Renal cortex interstitium (tissue), 11 donors: Measurements from ENCODE around the gene IFNG. TPM values are rescaled to one million over a fixed set of nuclear protein-coding genes. Genes with fewer than 3 reads are reported as not detected.

Experiments
- DNase-seq, 11 donors: peaks; one replicate each; pipeline ENCODE4 v3.0.0-alpha.2; 2013; ENCODE audit warnings: low read depth in 9 of 11, low spot score in 4 of 11; ENCODE audit errors: extremely low read depth in 1 of 11
- polyA plus RNA-seq, 3 donors: library from polyadenylated mRNA; unstranded; fragments of 120-200 nt; gene quantifications; one replicate each; pipeline ENCODE4 v1.2.1, GENCODE V29; 2013; ENCODE audit not compliant: insufficient read length in 3 of 3

Gene IFNG
- polyA plus RNA-seq, 3 donors: not detected

GRCh38 chr12:68121143-68121542 lies 38.4 kb downstream of the IFNG start:
- DNase-seq: no peak

DNA sequence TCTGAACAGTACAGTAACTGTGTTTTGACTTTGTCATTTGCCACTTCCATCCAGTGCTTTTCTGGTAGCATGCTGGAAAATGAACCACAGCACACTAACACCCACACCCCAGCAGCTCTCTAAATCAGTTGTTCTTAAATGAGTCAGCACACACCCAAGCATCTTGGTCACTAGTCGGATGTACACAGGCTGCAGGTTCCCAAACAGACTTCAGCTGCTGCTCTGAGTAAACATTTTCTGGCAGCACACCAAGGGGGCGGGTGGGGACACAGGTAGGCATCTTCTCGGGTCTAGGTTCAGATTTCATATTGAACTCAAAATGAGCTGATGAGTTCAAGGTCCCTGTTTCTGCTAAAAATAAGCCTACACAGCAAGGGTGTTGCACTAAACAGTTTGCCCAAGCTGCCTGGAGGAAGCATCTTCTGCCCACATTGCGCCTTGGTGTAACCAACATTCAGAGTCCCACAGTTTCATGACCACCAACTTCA lies 39.8 kb downstream of the IFNG start:
- DNase-seq: no peak

- DNase-seq: no peak
Measured at GRCh38 chr12:68119250-68119649, 40.3 kb downstream of the IFNG start.

- DNase-seq: no peak
Measured at GRCh38 chr12:68118096-68118755, 41.3 kb downstream of the IFNG start.

DNA sequence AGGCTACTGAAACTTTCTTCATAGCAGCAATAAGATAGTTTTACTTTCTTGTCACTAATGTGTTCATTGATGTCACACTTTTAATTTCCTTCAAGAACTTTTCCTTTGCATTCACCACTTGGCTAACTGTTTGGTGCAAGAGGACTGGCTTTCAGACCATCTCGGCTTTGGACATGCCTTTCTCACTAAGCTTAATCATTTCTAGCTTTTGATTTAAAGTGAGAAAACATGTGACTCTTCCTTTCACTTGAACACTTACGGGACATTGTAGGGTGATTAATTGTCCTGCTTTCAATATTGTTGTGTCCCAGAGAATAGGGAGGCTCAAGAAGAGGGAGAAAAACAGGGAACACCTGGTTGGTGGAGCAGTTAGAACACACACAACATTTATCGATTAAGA lies 41.9 kb downstream of the IFNG start:
- DNase-seq: no peak

DNA sequence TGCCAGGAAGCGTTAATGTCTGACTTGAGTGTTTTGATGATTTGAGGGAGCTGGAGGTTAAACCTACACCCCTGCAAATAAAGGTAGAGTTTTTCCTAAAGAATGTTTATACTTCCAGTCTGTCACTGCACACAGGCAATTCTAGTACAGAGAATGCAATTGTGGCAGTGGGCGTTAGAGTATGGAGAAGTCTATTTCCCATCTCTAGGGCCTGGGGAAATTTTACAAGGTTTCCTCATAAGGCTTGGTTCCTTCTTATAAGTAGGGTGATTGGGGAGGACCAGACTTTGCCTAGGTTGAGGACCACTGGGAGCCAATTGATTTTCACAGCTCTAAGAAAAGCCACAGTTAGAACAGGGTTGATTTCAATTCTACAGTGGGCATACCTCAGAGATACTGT lies 44.3 kb downstream of the IFNG start:
- DNase-seq: no peak

DNA sequence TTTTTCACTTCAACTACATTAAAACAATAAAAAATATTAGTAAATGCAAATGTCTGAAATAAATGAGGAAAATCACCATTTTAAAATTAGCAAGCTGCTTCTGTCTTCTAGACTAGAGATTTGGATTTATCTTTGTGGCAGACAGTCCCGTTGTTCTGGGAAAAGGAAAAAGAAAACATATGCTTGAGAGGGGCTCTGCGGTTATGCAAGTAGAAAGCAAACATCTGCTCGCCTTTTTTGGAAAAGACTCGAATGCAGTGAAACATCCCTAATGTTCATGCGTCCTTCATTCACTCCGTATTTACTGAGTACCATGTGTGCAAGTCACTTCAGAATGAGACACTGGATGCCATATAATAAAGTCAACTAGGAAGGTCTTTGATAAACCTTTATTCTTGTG lies 44.9 kb downstream of the IFNG start:
- DNase-seq: peak in 6 of 11 donors; percentile 5 to 19 (median 10)

DNA sequence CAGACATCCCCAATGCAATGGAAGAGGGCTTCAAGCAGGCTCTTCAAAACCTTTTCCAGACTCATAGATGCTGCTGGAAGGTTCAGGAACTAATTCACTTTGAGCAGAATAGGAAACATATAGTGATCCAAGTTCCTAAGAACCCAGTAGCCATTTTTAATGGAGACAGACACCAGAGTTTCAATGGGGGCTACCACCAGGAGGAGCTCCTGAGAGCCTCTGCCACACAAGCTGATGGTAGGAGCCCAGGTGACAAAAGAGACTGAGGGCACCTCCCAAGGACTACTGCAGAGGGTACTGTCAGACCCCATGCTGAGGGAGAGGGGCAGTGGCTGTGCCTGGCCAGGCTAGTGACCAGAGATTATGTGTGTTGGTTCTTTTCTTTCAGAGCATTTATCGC lies 45.9 kb downstream of the IFNG start:
- DNase-seq: no peak

DNA sequence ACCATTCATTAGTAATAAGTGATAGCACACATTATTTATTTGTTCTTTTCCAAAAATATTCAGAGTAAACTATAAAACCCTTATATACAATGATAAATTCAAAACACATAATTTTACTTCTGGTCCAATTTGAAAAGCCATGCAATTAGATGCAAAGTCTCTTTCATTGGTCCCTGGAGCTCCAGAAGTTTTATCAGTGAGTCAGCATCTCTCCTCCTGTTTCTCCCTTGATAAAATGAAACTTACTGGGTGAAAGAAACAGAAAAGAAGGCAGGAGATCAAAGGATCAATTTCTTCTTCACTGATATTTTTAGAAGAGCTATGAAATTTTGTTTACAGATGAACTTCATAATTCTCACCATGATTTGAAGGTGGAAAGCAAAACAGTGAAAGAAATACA lies 47.5 kb downstream of the IFNG start:
- no peak for DNase-seq

DNA sequence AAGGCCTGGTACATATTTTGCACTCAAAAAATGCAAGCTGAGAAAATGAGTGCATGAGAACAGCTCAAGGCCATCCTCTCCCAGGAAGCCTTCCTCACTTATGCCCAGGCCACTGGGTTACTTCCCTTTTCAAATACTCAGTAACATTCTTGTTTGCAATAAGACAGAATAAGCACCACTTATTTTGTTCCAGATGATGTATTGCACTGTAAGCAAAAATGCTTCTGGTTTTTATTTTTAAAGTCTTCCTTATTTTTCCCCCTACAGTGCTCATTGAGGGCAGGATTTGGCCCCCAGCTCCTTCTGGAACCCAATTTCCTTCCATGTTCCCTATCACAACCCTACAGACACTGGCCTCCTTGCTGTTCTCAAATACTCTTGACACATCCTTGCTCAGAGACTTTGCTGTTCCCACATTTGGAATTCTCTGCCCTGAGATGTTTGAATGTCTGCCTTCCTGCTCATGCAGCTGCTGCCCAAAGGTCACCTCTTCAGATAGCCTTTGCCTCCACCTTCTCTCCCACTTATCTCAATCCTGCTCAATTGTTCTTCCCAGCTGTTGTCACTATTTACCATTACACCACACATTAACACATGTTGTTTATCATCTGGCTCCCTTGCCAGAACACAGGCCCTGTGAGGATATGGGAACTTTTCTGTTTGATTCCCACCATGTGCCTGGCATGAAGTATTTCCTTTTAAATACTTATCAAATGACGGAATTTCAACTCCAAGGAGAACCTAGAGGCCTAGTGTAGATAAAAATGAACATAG lies 49.9 kb downstream of the IFNG start:
- no peak for DNase-seq

GRCh38 chr12:68109001-68109400 lies 50.5 kb downstream of the IFNG start:
- no peak for DNase-seq

GRCh38 chr12:68106660-68107059 lies 52.9 kb downstream of the IFNG start:
- no peak for DNase-seq

- DNase-seq: no peak
Measured at GRCh38 chr12:68106160-68106559, 53.4 kb downstream of the IFNG start.

Other genes with a start within 250 kb of the IFNG start
- under 1 TPM in 1 of 3 donors, not detected in 2; 0.17 TPM for gene IFNG-AS1, start 170.3 kb downstream of the IFNG start, polyA plus RNA-seq
- gene IL26, start 66.1 kb upstream of the IFNG start, polyA plus RNA-seq: not detected
- not detected for gene IL22, start 93.9 kb upstream of the IFNG start, polyA plus RNA-seq
- 10 to 100 TPM; 33.6 to 36.8 (median 36.1) TPM for gene MDM1, start 172.6 kb upstream of the IFNG start, polyA plus RNA-seq